ENCODE measurements around the gene GLYATL3.

DNA sequence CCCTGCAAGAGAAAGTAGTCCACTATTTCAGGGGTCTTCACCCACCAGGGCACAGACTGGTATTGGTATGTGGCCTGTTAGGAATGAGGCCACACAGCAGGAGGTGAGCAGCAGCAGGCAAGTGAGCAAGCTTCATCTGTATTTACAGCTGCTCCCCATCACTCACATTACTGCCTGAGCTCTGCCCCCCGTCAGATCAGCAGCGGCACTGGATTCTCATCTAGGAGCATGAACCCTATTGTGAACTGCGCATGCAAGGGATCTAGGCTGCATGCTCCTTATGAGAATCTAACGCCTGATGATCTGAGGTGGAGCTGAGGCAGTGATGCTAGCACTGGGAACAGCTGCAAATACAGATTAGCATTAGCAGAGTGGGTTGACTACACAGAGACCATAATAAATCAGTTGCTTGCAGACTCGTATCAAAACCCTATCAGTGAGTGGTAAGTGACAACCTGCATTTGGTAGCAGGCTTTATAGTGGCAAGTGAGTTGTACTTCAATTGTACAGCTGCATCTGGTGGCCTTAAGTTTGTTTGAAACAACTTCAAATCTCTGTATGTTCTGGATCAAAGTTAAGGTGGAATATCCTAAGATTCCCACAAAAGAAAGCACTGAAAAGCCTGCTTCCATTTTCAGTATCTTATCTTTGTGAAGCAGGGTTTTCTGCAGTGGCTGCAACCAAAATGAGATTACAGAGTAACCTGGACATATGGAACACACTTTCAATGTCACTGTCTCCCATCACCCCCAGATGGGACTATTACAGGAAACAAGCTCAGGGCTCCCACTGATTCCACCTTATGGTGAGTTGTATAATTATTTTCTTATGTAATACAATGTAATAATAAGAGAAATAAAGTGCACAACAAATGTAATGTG, 63.5 kb downstream of the GLYATL3 start:
- TF ChIP-seq POLR2AphosphoS5 (IDR thresholded peaks at IDR 0.05) (no peak), POLR2A (IDR thresholded peaks at IDR 0.05) (no peak)
